ENCODE measurements around the gene PTN. TPM values are rescaled to one million over a fixed set of nuclear protein-coding genes. Genes with fewer than 3 reads are reported as not detected.

Gene PTN
- total and polyA plus RNA-seq, 10 of the 15 experiments (the other 5 are each of a cell fraction or from before 2014, with no cell fraction given): 0.09 to 1.2 (median 0.13) TPM; not detected in 7

- SMC1A ChIA-PET (ENCODE audit: uncharacterized antibody, unreplicated experiment): no interaction called here
- H3K4me3 ChIP-seq: no peak overlapping the region
- no peak for DNase-seq (ENCODE audit: low read depth, low spot score)
Measured at GRCh38 chr7:137209151-137209817, 134.2 kb downstream of the PTN start.

More at GRCh38 chr7:137209151-137209817, 134.2 kb downstream of the PTN start:
- no TSS peak for BruUV-seq (replicated peaks)
- in situ Hi-C loops (cut with MboI) (no loop called here), intact Hi-C loops (cut with micrococcal nuclease; ENCODE audit: unreplicated experiment) (no loop called here)
- Histone ChIP-seq H3K79me2 (ENCODE audit: control insufficient read depth, insufficient read depth, low read length) (no peaks in the 10 kb centered on the region), H3K9me3 (replicated peaks; ENCODE audit: control insufficient read depth, insufficient read depth, low read length) (no peaks in the 10 kb centered on the region), H4K20me1 (ENCODE audit: control insufficient read depth, insufficient read depth) (no peaks in the 10 kb centered on the region), H3K27ac (ENCODE audit: control insufficient read depth, insufficient read depth) (no peak overlapping the region), H3K4me2 (ENCODE audit: control insufficient read depth, insufficient read depth) (no peak overlapping the region), H3K27me3 (replicated peaks in 1 of 2; ENCODE audit: control insufficient read depth in 2 of 2, insufficient read depth in 2 of 2, low read length in 1 of 2) (no peaks in the 10 kb centered on the region), H2AFZ (ENCODE audit: control insufficient read depth, low read depth, low read length) (no peak overlapping the region), H3K4me1 (ENCODE audit: control insufficient read depth, insufficient read depth, low read length) (no peaks in the 10 kb centered on the region), H3K36me3 (ENCODE audit: control insufficient read depth in 2 of 2, insufficient read depth in 2 of 2, low read length in 1 of 2) (no peaks in the 10 kb centered on the region), H3K9ac (ENCODE audit: control insufficient read depth, insufficient read depth, low read length) (no peak overlapping the region)
- RAD21 ChIA-PET (ENCODE audit: unreplicated experiment): no interaction called here
- CTCF ChIA-PET: no interaction called here
- ATAC-seq: no peak
- POLR2A ChIA-PET: no interaction called here
- no peak for FAIRE-seq
- TF ChIP-seq, protein P1, sequence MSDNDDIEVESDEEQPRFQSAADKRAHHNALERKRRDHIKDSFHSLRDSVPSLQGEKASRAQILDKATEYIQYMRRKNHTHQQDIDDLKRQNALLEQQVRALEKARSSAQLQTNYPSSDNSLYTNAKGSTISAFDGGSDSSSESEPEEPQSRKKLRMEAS (IDR thresholded peaks at IDR 0.05; ENCODE audit: low read depth, low read length): no peak
- TF ChIP-seq, protein P2, sequence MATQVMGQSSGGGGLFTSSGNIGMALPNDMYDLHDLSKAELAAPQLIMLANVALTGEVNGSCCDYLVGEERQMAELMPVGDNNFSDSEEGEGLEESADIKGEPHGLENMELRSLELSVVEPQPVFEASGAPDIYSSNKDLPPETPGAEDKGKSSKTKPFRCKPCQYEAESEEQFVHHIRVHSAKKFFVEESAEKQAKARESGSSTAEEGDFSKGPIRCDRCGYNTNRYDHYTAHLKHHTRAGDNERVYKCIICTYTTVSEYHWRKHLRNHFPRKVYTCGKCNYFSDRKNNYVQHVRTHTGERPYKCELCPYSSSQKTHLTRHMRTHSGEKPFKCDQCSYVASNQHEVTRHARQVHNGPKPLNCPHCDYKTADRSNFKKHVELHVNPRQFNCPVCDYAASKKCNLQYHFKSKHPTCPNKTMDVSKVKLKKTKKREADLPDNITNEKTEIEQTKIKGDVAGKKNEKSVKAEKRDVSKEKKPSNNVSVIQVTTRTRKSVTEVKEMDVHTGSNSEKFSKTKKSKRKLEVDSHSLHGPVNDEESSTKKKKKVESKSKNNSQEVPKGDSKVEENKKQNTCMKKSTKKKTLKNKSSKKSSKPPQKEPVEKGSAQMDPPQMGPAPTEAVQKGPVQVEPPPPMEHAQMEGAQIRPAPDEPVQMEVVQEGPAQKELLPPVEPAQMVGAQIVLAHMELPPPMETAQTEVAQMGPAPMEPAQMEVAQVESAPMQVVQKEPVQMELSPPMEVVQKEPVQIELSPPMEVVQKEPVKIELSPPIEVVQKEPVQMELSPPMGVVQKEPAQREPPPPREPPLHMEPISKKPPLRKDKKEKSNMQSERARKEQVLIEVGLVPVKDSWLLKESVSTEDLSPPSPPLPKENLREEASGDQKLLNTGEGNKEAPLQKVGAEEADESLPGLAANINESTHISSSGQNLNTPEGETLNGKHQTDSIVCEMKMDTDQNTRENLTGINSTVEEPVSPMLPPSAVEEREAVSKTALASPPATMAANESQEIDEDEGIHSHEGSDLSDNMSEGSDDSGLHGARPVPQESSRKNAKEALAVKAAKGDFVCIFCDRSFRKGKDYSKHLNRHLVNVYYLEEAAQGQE (IDR thresholded peaks at IDR 0.05; ENCODE audit: low read depth, low read length): no peak
- TF ChIP-seq WRNIP1 (IDR thresholded peaks at IDR 0.05; ENCODE audit: borderline replicate concordance, low read depth, low read length) (no peak), NR2F1 (conservative IDR thresholded peaks at IDR 0.05) (no peak), LARP7 (IDR thresholded peaks at IDR 0.05) (no peak), CBX5 (IDR thresholded peaks at IDR 0.05; ENCODE audit: low read depth) (no peak), MXI1 (IDR thresholded peaks at IDR 0.05; ENCODE audit: low read depth, low read length) (no peak), RCOR1 (conservative IDR thresholded peaks at IDR 0.05; ENCODE audit: low read depth, low read length) (no peak), ESRRA (IDR thresholded peaks at IDR 0.05; ENCODE audit: low read length) (no peak), SREBF1 (IDR thresholded peaks at IDR 0.05; ENCODE audit: low read length) (no peak), CHD2 (IDR thresholded peaks at IDR 0.05; ENCODE audit: borderline replicate concordance, low read depth, low read length) (no peak), USF1 (IDR thresholded peaks at IDR 0.05; ENCODE audit: borderline replicate concordance, extremely low read length, insufficient read depth, low read depth, low read length) (no peak)
- TF ChIP-seq, protein P3, sequence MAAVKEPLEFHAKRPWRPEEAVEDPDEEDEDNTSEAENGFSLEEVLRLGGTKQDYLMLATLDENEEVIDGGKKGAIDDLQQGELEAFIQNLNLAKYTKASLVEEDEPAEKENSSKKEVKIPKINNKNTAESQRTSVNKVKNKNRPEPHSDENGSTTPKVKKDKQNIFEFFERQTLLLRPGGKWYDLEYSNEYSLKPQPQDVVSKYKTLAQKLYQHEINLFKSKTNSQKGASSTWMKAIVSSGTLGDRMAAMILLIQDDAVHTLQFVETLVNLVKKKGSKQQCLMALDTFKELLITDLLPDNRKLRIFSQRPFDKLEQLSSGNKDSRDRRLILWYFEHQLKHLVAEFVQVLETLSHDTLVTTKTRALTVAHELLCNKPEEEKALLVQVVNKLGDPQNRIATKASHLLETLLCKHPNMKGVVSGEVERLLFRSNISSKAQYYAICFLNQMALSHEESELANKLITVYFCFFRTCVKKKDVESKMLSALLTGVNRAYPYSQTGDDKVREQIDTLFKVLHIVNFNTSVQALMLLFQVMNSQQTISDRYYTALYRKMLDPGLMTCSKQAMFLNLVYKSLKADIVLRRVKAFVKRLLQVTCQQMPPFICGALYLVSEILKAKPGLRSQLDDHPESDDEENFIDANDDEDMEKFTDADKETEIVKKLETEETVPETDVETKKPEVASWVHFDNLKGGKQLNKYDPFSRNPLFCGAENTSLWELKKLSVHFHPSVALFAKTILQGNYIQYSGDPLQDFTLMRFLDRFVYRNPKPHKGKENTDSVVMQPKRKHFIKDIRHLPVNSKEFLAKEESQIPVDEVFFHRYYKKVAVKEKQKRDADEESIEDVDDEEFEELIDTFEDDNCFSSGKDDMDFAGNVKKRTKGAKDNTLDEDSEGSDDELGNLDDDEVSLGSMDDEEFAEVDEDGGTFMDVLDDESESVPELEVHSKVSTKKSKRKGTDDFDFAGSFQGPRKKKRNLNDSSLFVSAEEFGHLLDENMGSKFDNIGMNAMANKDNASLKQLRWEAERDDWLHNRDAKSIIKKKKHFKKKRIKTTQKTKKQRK (IDR thresholded peaks at IDR 0.05; ENCODE audit: low read depth, low read length): no peak
- TF ChIP-seq, protein P4, sequence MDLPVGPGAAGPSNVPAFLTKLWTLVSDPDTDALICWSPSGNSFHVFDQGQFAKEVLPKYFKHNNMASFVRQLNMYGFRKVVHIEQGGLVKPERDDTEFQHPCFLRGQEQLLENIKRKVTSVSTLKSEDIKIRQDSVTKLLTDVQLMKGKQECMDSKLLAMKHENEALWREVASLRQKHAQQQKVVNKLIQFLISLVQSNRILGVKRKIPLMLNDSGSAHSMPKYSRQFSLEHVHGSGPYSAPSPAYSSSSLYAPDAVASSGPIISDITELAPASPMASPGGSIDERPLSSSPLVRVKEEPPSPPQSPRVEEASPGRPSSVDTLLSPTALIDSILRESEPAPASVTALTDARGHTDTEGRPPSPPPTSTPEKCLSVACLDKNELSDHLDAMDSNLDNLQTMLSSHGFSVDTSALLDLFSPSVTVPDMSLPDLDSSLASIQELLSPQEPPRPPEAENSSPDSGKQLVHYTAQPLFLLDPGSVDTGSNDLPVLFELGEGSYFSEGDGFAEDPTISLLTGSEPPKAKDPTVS (IDR thresholded peaks at IDR 0.05; ENCODE audit: low read depth, low read length): no peak
- WGBS (ENCODE audit: insufficient coverage, insufficient replicate concordance, low lambda C conversion rate, missing lambda C conversion rate): 28% methylated on average over 5 of the region's 5 CpGs
